ENCODE measurements around the gene GASK1A.

DNA sequence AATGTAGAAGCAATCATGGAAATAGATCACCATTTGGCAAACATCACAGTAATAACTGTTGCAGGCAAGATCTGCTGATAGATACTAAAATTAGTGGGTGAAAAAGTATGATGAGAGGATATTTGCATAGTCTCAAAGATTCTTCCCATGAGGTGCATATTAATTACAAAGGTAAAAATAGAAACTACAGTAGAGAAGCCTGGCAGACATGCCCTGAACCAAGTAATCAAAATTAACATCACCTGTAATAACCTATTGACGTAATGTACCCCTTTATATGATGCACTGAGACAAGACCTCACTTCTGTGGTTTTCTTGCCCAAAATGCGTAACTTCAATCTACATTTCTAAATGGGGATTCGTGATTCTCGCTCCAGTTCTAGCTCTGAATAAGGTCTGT is 112.4 kb downstream of the GASK1A start:
- TF ChIP-seq, protein P1, sequence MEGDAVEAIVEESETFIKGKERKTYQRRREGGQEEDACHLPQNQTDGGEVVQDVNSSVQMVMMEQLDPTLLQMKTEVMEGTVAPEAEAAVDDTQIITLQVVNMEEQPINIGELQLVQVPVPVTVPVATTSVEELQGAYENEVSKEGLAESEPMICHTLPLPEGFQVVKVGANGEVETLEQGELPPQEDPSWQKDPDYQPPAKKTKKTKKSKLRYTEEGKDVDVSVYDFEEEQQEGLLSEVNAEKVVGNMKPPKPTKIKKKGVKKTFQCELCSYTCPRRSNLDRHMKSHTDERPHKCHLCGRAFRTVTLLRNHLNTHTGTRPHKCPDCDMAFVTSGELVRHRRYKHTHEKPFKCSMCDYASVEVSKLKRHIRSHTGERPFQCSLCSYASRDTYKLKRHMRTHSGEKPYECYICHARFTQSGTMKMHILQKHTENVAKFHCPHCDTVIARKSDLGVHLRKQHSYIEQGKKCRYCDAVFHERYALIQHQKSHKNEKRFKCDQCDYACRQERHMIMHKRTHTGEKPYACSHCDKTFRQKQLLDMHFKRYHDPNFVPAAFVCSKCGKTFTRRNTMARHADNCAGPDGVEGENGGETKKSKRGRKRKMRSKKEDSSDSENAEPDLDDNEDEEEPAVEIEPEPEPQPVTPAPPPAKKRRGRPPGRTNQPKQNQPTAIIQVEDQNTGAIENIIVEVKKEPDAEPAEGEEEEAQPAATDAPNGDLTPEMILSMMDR (IDR thresholded peaks at IDR 0.05; ENCODE audit: control extremely low read depth in 1 of 3, insufficient read depth in 1 of 3, low read depth in 1 of 3, low read length in 3 of 3): no peak
- TF ChIP-seq TAF1 (IDR thresholded peaks at IDR 0.05; ENCODE audit: low read depth, low read length) (no peak), RNF2 (IDR thresholded peaks at IDR 0.05; ENCODE audit: borderline replicate concordance, low read depth, low read length, missing control alignments, poor library complexity, severe bottlenecking) (no peak), RFX5 (IDR thresholded peaks at IDR 0.05; ENCODE audit: borderline replicate concordance, low read depth, low read length) (no peak), CREB1 (IDR thresholded peaks at IDR 0.05) (no peak), YY1 (IDR thresholded peaks at IDR 0.05; ENCODE audit: low read depth, low read length) (no peak), GABPA (IDR thresholded peaks at IDR 0.05; ENCODE audit: borderline replicate concordance, insufficient read depth, low read length) (no peak), SP4 (IDR thresholded peaks at IDR 0.05; ENCODE audit: low read length) (no peak)
